SJCRH30 (cell line): Measurements from ENCODE around the gene PAQR5. TPM values are rescaled to one million over a fixed set of nuclear protein-coding genes. Genes with fewer than 3 reads are reported as not detected.
A peak's percentile ranks its signal among the peaks of the same experiment; 100 is the strongest.

Experiments
- DNase-seq, 2 experiments: peaks; one replicate each; pipeline ENCODE4 v3.0.0-alpha.2; 2015 to 2020
- H3K27ac ChIP-seq: fragments of 250-450 bp; sonication (Bioruptor Pico); 2 replicates; pipeline ENCODE4 v1.5.1; 2020; ENCODE audit warnings: mild to moderate bottlenecking, moderate library complexity
- H3K27me3 ChIP-seq: fragments of 250-450 bp; sonication (Bioruptor Pico); 2 replicates; pipeline ENCODE4 v1.5.1; 2020; ENCODE audit warnings: mild to moderate bottlenecking, moderate library complexity
- H3K36me3 ChIP-seq: fragments of 250-450 bp; sonication (Bioruptor Pico); 2 replicates; pipeline ENCODE4 v1.5.1; 2020; ENCODE audit warnings: mild to moderate bottlenecking, moderate library complexity
- H3K4me1 ChIP-seq: fragments of 250-450 bp; sonication (Bioruptor Pico); 2 replicates; pipeline ENCODE4 v1.5.1; 2020; ENCODE audit warnings: mild to moderate bottlenecking, moderate library complexity
- H3K4me3 ChIP-seq: fragments of 250-450 bp; sonication (Bioruptor Pico); 2 replicates; pipeline ENCODE4 v1.5.1; 2020; ENCODE audit warnings: mild to moderate bottlenecking, moderate library complexity
- H3K9me3 ChIP-seq: fragments of 250-450 bp; sonication (Bioruptor Pico); replicated peaks from 2 replicates; pipeline ENCODE4 v1.5.1; 2020; ENCODE audit warnings: mild to moderate bottlenecking, moderate library complexity
- total RNA-seq: library from RNA; depleted of rRNA; stranded (reverse); fragments of >200 nt; shearing (Covaris generic); gene quantifications from 2 replicates; pipeline ENCODE4 v1.2.3, GENCODE V29; 2014

Gene PAQR5
- total RNA-seq, 1 experiment from 2014 or later = 0.06 TPM

- Histone ChIP-seq H3K4me1 (peaks cover 4% of the 10 kb centered on the region; the same call in 1 of the 2 replicates), H3K27me3 (no peaks in the 10 kb centered on the region), H3K27ac (no peak overlapping the region), H3K9me3 (no peaks in the 10 kb centered on the region), H3K4me3 (peak overlapping the region; percentile 23), H3K36me3 (no peaks in the 10 kb centered on the region)
- peak; percentile 86 to 95 for DNase-seq
Measured at GRCh38 chr15:69394556-69395282, 96.0 kb downstream of the PAQR5 start.

DNA sequence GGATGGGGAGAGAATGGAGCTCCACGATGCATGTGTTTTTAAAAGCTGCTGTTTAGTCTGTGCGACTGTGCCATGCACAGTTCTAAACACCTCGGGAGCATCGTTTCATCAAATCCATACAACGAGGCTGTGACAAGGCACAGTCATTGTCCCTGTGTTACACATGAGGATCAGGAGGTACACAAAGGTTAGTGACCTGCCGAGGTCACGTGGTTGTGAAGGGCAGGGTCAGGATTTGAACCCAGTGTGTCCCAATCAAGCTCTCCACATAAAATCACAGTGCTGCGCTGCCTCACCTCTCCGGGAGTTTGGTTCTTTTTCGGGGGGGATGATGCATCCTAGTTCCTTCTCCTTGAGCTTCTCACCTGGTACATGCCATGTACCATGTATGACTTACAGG is 96.7 kb downstream of the PAQR5 start:
- Histone ChIP-seq H3K27ac (no peak overlapping the region), H3K9me3 (no peaks in the 10 kb centered on the region), H3K4me3 (no peak overlapping the region), H3K4me1 (peaks cover 4% of the 10 kb centered on the region; the same call in 1 of the 2 replicates), H3K27me3 (no peaks in the 10 kb centered on the region), H3K36me3 (no peaks in the 10 kb centered on the region)
- no peak for DNase-seq

DNA sequence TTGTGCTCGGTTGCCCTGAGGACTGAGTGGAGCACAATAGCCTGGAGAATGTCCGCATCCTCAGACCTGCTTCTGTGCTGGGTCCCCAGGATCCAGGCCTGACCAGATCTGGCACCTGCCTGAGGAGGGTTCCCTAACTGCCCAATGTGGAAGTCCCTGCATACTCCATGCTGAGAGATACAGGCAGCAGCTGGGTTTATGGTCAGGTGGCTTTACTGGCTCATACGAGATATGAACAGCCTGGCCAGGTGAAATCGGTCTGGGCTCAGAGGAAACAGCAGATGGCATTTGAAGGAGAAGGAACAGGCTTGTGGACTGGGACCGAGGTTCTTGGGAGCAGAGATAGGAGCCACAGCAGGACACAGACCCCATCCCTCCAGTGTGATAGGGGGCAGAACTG is 97.3 kb downstream of the PAQR5 start:
- no peaks in the 10 kb centered on the region for H3K9me3 ChIP-seq
- no peaks in the 10 kb centered on the region for H3K36me3 ChIP-seq
- no peak for DNase-seq
- H3K27ac ChIP-seq = no peak overlapping the region
- H3K4me1 ChIP-seq = peaks cover 4% of the 10 kb centered on the region; the same call in 1 of the 2 replicates
- no peaks in the 10 kb centered on the region for H3K27me3 ChIP-seq
- no peak overlapping the region for H3K4me3 ChIP-seq

DNA sequence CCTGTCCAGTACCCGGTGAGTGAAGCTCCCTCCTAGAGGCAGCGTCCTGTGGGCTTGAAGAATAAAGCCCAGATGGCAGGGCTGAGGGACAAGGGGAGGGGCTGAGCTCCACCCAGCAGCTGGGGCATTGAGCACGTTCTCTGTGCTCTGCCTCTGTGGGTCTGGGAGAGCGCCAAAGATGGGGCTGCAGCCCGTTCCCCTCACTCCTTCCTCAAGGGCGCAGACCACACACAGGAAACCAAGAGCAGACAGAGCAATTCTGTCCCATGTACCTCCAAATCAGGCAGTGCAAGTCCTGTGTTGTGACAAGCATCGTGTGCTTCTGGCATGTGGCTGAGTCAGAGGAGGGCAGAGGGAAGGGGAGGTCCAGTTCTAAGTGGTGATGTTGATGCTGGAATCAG is 99.8 kb downstream of the PAQR5 start:
- Histone ChIP-seq H3K27me3 (no peaks in the 10 kb centered on the region), H3K27ac (no peak overlapping the region), H3K4me3 (no peak overlapping the region), H3K36me3 (no peaks in the 10 kb centered on the region), H3K4me1 (peaks cover 8% of the 10 kb centered on the region), H3K9me3 (no peaks in the 10 kb centered on the region)
- peak; percentile 30 to 48 for DNase-seq

DNA sequence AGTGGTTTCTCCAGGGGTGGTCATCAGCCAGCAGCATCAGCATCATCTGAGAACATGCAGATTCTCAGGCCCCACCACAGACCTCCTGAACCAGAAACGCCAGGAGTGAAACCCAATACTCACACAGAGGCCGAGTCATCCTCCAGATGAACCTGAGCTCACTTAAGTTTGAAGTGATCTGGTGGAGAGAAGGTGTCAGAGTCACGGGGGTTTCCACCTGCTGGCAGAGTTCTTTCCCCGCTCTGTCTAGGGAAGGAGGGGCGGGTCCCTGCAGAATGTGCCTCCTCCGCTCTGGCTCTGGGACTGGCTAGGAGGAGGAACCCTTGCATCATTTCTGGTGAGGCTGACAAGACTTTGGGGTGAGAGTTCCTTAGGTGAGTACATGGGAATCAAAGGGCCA is 102.1 kb downstream of the PAQR5 start:
- Histone ChIP-seq H3K27me3 (no peaks in the 10 kb centered on the region), H3K27ac (no peak overlapping the region), H3K4me1 (peaks cover 18% of the 10 kb centered on the region), H3K4me3 (no peak overlapping the region), H3K9me3 (peaks cover 4% of the 10 kb centered on the region; the same call in 1 of the 2 replicates), H3K36me3 (no peaks in the 10 kb centered on the region)
- DNase-seq = no peak

DNA sequence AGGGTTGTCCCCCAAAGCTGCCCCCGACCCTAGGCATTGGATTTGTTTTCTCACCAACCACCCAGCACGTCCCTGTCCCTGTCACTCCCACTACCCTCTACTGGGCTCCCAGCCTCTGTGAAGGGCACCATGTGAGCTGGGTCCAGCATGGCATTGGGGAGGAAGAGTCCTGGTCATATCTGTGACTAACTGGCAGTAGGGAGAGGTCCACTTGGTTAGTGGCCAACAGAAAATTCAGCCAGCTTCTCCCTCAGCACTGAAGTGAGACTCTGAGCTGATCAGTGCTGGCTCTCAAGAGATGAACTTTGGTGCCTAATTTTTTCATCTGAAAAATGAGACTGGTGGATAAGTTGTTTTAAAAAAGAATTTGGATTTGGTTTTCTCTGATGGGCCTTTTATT is 104.1 kb downstream of the PAQR5 start:
- Histone ChIP-seq H3K4me1 (peaks cover 24% of the 10 kb centered on the region), H3K9me3 (peaks cover 4% of the 10 kb centered on the region; the same call in 1 of the 2 replicates), H3K27ac (no peak overlapping the region), H3K36me3 (no peaks in the 10 kb centered on the region), H3K4me3 (no peak overlapping the region), H3K27me3 (no peaks in the 10 kb centered on the region)
- DNase-seq = no peak

- Histone ChIP-seq H3K4me3 (no peak overlapping the region), H3K27me3 (no peaks in the 10 kb centered on the region), H3K36me3 (no peaks in the 10 kb centered on the region), H3K9me3 (peaks cover 4% of the 10 kb centered on the region; the same call in 1 of the 2 replicates), H3K27ac (peak overlapping the region; percentile 8; the same call in 1 of the 2 replicates), H3K4me1 (peaks cover 26% of the 10 kb centered on the region)
- peak; percentile 45 to 77 for DNase-seq
Measured at GRCh38 chr15:69403594-69403993, 104.9 kb downstream of the PAQR5 start.

- Histone ChIP-seq H3K27ac (no peak overlapping the region), H3K4me1 (peaks cover 26% of the 10 kb centered on the region), H3K9me3 (peaks cover 4% of the 10 kb centered on the region; the same call in 1 of the 2 replicates), H3K4me3 (no peak overlapping the region), H3K36me3 (no peaks in the 10 kb centered on the region), H3K27me3 (no peaks in the 10 kb centered on the region)
- DNase-seq = no peak
Measured at GRCh38 chr15:69405110-69405509, 106.4 kb downstream of the PAQR5 start.

GRCh38 chr15:69407719-69408400 is 109.1 kb downstream of the PAQR5 start:
- Histone ChIP-seq H3K9me3 (peaks cover 4% of the 10 kb centered on the region; the same call in 1 of the 2 replicates), H3K27me3 (no peaks in the 10 kb centered on the region), H3K36me3 (no peaks in the 10 kb centered on the region), H3K4me3 (no peak overlapping the region), H3K27ac (no peak overlapping the region), H3K4me1 (peaks cover 32% of the 10 kb centered on the region)
- no peak for DNase-seq

GRCh38 chr15:69408841-69409240 is 110.1 kb downstream of the PAQR5 start:
- Histone ChIP-seq H3K27me3 (no peaks in the 10 kb centered on the region), H3K9me3 (peaks cover 4% of the 10 kb centered on the region; the same call in 1 of the 2 replicates), H3K4me1 (peaks cover 24% of the 10 kb centered on the region), H3K36me3 (no peaks in the 10 kb centered on the region), H3K27ac (no peak overlapping the region), H3K4me3 (no peak overlapping the region)
- no peak for DNase-seq

DNA sequence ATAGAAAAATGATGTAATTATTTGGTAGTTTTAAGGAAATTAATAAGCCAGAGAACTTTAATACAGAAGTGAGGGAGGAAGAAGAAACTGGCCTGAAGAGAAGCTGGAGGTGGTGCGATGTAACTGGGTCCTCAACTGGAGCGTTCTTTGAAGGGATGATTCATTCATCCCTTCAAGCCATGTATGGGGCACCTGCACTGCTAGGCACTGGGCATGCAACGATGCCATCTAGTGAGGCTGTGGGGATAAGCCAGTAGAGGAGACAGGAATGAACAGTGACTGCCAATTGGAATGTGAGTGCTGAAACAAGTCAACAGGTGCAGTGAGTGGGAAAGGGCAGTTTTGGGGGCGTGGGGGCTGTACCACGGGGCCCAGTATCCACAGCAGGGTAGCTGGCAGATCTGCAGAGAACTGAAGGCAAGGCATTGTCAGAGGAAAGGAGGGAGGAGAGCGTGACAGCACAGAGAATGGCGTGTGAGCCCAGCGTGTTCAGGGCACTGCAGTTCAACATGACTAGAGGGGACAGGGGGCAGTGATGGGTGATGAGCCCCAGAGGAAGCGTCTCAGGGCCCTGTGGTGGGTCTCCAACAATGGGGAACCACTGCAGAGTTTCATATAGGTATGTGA is 111.6 kb downstream of the PAQR5 start:
- no peaks in the 10 kb centered on the region for H3K9me3 ChIP-seq
- H3K4me1 ChIP-seq = peaks cover 17% of the 10 kb centered on the region
- no peak overlapping the region for H3K4me3 ChIP-seq
- no peak overlapping the region for H3K27ac ChIP-seq
- H3K36me3 ChIP-seq = no peaks in the 10 kb centered on the region; the same call in 1 of the 2 replicates
- peak; percentile 63 to 70 for DNase-seq
- H3K27me3 ChIP-seq = no peaks in the 10 kb centered on the region

- peaks cover 17% of the 10 kb centered on the region for H3K4me1 ChIP-seq
- H3K27ac ChIP-seq = no peak overlapping the region
- no peaks in the 10 kb centered on the region for H3K9me3 ChIP-seq
- no peaks in the 10 kb centered on the region for H3K27me3 ChIP-seq
- DNase-seq = no peak
- peaks cover 15% of the 10 kb centered on the region for H3K36me3 ChIP-seq
- H3K4me3 ChIP-seq = no peak overlapping the region
Measured at GRCh38 chr15:69412274-69412673, 113.6 kb downstream of the PAQR5 start.

DNA sequence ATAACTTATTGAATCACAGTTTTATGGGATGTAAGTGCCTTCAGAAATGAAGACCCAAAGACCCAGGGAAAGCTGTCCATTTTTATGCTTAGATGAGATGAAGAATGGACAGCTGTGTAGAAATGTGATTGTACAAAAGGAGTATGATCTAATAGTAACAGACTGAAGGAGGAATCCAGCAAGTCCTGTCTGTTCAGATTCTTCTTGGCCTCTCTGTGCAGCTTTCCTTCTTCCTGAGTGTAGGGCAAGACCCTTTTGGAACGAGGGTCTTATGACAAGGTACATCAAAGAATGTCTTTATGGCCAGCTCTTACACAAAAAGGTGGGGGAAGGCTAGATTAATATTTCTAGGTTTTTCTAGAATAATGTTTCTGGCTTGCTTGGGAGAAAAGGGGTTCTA is 114.0 kb downstream of the PAQR5 start:
- Histone ChIP-seq H3K9me3 (no peaks in the 10 kb centered on the region), H3K27me3 (no peaks in the 10 kb centered on the region), H3K4me3 (no peak overlapping the region), H3K36me3 (peaks cover 19% of the 10 kb centered on the region), H3K4me1 (peaks cover 13% of the 10 kb centered on the region), H3K27ac (no peak overlapping the region)
- no peak for DNase-seq

DNA sequence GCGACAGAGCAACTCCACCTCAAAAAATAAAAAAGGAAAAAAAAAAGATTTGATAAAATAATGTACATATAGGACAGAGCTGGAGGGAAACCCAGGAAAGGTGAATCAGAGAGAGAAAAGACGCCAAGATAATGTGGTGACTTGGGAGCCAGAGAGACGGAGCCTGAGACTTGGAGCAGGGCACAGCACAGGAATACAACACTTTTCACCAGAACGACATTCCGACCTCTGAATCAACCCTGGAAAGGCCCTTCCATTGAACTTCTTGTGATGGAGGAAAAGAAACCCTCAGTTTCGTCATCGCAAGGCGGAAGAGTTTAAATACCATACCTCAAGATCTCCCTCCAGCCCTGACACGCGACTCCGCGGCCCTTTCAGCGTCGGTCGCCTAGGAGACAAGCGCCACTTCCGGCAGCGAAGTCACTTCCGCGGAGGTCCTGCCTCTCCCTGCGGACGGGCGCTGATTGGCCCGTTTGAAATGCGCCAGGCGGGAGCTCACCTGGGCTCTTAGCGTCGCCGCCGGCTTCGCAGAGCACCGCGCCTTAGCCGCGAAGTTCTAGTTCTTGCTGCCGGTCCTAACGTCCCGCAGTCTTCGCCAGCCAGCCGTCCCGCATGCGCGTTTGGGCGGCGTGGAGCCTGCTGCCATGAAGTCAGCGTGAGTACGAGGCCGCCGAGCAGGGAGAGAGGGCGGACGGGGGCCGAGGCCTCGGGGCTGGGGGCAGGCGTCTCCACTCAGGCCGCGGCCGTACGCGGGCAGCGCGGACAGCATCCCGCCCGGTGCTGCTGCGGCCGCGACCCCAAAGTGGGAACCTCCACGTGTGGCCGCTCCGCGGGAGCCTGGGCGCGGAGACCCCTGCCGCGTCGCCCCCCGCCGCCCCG is 115.3 kb downstream of the PAQR5 start, which contains the start of gene KIF23:
Gene KIF23 (plus strand): TSS at position 528 of the 879 bp plus-strand sequence. CDS start 117 bp downstream, at position 645.
- Histone ChIP-seq H3K4me1 (peaks cover 7% of the 10 kb centered on the region), H3K36me3 (peaks cover 33% of the 10 kb centered on the region), H3K4me3 (peak within 1 kb of the TSS; percentile 89), H3K27ac (peak within 1 kb of the TSS; percentile 90), H3K27me3 (no peaks in the 10 kb centered on the region), H3K9me3 (no peaks in the 10 kb centered on the region)
- DNase-seq = peak; percentile 95 to 96
